DMS53 treated with DMSO at 0.1 percent for 48 hours (cell line): Measurements from ENCODE around the gene TMEM91.
"Not testable (repeated sequence)": the region's sequence is repeated elsewhere in the genome, so short reads cannot be mapped to it uniquely, and the experiment has no call there.

ENCODE experiments used
- DNase-seq: peaks from one replicate; lab custom pipeline; 2025; ENCODE audit not compliant: unreplicated experiment; lab: John Stamatoyannopoulos, UW

Gene TMEM91

DNA sequence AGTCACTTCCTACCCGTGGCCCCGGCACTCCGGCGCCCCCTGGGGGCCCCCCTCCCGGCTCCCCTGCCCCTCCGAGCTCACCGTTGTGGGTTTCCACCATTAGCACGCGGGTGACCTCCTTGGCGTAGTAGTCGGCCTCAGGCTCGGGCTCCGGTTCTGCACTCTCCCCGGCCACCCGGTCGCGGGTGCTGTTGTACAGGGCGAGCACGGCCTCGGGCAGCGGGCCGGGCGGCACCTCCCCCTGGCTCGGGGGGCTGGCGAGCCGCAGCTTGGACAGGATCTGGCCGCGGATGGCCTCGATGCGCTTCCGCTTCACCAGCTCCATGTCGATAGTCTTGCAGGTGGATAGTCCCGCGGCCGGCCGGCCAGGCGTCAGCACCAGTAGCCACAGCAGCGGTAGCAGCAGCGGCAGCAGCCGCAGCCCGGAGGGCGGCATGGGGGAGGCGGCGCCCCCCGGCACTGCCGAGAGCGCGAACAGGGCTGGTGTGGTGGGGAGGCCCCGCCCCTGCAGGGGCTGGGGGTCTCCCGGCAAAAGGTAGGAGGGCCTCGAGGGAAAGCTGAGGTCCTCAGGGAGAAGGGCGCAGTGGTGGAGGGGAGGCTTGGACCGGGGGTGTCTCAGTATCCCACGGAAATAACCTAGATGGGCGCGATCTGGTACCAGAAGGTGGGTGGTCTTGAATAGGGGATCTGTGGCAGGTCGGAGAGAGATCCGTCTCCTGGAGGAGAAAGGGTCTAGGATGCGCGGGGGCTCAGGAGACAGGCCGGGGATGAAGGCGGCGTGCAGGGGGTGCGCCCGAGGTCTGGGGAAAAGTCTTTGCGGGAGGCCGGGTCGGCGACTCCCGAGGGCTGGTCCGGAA, 23.5 kb upstream of the TMEM91 start:
- peak; percentile 56 for DNase-seq

DNA sequence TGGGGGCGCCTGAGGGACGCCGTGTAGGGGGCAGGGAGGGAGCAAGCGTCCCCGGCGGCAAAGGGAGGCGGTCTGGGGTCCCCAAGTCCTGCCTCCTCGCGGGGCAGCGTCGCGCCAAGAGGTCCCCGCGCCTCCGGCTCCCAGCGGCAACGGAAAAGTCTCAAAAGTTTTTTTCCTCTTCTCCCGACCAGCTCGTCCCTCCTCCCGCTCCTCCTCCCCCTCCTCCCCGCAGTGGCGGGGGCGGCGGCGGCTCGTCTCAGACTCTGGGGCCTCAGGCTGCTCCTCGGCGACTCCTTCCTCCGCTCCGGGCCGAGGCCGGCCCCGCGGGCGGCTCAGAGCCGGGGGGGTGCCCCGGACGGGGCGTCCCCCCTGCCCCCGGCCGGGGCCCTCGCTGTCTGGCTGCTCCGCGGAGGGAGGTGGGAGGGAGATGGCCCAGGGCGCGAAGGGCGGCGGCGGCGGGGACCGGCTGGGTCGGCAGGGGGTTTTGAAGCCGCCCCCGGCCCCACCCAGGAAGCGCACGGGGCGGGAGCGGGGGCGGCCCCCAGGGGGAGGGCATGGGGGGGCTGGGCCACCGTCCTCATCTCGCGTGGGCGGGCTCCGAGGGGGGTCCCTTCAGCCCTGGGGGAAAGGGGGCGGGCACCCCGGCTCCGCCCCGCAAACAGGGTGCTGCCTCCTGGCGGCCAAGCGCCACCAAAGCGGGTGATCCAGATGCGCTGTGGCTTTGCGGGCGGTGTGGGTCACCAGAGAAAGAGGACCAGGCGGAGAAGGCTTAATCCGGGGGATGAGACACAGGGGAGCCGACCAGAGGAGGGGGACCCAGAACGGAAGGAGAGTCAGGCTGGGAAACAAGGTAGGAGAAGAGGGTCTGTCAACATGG, 22.6 kb upstream of the TMEM91 start, which contains the start of gene TGFB1:
Gene TGFB1 (minus strand): TSS at position 457 of the 877 bp plus-strand sequence. CDS start 878 bp downstream, outside the sequence.
- DNase-seq = peak; percentile 55

DNA sequence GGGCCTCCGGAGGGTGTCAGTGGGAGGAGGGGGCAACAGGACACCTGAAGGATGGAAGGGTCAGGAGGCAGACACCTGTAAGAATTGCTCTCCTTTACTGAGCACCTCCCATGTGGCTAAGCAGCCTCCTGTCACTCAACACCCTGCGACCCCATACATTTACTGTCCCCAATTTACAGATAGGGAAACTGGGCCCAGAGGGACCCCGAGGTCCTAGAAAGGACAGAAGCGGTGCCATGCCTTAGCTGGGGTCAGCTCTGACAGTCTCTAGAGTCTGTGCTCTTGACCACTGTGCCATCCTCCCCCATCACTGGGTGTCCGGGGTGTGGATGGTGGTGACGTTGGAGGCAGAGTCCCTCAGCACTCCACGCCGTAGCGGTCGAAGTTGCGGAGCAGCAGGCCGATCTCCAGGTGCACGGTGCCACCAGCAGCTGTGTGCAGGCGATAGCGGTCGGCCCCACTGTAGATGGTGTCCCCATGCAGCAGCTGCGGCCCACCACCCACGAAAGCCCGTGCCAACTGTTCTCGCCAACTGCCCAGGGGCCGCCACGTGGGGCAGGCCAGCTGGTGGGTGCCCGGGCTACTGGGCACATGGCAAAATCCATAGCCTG, 21.9 kb upstream of the TMEM91 start:
- no peak for DNase-seq

DNA sequence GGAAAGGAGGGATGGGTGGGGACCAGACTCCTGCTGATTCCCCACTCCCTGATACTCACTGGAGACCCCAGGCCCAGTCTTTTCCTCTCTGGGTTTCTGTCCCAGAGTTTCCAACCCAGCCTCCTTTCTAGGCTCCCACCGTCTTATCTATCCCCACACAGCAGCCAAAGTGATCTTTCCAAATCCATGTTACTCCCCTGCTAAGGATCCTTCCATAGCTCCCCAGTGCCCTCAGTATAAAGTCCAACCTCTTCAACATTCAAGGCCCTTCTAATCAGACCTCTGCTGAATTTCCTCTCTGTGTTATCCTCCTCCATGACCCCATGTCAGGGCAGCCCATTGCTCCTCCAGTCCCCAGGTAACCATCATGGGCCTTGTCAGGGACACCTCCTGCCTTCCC, 21.3 kb upstream of the TMEM91 start:
- no peak for DNase-seq

DNA sequence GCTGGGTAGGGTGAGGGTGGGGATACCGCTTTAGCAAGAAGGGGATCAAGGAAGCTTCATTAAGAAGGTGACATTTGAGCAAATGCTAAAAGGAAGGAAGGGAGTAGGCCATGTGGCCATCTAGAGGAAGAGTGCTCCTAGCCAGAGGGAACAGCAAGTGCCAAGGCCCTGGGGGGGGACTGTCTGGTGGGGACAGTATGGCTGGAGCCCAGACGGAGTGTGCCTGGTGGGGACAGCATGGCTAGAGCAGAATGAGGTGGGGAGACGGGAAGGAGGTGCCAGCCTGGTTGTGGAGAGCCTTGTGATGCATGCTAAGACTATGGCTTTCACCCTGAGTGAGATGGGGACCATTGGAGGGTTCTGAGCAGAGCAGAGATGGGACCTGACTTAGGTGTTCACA, 20.5 kb upstream of the TMEM91 start:
- DNase-seq = no peak

DNA sequence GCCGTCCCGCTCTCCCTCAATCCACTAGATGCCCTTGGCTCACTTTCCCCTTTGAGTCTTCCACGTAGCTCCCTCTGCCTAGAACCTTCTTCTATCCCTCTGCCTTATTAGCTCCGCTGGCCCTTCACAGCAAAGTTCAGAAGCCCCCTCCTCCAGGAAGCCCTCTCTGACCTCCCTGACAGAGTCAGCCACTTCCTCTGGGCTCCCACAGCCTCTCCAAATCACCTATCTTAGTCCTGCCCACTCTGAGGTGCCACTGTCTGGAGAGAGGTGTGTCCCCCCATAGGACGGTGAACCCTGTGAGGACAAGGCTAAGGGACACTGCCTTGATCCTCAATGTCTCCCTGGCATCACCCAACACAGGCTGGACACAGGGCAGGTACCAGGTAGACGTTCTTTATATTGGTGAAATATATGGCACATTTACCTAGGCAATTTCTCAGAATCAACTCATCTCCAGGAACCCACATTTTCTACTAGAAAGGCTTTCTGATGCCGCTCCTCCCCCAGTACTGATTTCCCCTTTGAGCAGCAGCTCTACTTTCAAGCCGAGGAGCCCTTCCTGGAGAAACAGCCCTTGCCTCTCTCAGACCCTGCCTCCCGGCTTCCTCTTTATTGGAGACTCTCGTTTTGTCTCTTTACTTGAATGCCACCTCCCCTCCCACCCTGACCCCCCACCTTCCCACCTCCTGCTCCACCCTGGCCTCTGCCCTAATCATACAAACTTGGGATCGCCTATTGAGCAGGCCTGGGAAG, 19.2 kb upstream of the TMEM91 start:
- no peak for DNase-seq

DNA sequence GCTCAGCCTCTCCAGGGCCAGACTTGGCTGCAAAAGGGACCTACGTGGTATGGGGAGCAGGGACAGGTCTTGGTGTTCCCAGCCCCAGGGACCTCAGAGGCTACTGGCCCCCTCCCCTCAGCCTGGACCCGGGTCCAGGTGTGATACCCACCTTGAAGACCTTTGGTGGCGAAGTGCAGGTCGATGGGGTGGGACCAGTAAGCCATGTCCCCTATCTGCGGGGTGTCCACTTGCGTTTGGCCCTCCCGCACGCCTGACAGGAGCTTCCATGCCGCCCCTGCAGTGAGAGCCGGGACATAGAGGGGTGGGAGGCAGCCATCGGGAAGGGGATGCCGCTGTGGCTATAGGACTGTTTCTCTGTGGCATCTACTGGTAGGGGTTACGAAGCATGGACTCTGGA, 18.6 kb upstream of the TMEM91 start:
- DNase-seq = no peak

DNA sequence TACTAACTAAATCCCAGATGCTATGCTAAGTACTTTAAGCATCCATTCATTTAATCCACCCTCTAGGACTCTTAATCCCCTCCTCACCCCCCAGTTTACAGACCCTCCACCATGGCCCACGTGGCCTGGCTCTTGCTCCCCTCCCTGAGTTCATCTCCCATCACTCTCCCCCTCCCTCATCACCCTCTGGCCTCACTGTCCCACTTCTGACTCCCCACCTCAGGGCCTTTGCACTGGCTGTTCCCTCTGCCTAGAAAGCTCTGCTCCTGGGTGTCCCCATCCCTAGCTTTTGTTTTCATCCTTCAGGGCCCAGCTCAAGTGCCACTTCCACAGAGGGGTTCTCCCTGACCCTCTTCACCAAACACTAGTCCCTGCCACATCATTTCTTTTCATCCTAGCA, 16.6 kb upstream of the TMEM91 start:
- no peak for DNase-seq

DNA sequence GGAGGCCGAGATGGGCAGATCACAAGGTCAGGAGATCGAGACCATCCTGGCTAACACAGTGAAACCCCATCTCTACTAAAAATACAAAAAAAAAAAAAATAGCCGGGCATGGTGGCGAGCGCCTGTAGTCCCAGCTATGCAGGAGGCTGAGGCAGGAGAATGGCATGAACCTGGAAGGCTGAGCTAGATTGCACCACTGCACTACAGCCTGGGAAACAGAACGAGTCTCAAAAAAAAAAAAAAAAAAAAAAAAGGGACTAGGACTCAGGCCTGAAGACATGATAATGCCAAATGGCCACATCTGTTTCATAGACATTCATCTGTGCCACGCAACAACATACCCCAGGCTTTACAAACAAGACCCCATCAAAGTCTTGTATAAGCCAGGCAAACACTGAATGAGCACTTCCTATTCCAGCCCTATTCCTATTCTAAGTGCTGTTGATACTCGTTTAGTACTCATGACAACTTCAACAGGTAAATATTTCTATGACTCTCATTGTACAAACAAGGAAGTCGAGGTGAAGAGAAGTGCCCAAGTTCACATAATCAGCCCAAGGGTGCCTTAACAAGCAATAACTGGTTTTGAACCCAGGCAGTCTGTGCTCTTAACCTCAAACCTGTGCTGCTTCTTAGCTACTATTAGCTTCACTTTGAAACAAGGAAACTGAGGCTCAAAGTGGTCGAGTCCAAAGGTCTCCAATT, 14.0 kb upstream of the TMEM91 start:
- peak; percentile 90 for DNase-seq

DNA sequence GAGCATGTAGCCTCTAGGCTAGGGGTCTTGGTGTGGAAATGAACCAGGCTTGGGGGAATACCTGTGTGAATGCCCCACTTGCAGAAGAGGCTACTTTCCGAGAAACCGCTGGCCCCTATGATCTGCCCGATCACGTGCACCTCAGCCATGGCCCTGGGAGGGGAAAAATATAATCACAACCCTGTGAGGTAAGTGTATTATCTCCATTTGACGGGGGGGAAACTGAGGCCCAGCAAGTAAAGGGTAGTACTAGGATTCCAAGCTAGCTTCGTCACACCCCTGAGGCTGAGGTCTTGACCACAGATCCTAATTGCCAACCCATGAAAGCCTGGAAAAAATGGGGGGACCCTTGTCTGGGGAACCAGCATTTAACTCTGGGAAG, 13.0 kb upstream of the TMEM91 start:
- DNase-seq = no peak

DNA sequence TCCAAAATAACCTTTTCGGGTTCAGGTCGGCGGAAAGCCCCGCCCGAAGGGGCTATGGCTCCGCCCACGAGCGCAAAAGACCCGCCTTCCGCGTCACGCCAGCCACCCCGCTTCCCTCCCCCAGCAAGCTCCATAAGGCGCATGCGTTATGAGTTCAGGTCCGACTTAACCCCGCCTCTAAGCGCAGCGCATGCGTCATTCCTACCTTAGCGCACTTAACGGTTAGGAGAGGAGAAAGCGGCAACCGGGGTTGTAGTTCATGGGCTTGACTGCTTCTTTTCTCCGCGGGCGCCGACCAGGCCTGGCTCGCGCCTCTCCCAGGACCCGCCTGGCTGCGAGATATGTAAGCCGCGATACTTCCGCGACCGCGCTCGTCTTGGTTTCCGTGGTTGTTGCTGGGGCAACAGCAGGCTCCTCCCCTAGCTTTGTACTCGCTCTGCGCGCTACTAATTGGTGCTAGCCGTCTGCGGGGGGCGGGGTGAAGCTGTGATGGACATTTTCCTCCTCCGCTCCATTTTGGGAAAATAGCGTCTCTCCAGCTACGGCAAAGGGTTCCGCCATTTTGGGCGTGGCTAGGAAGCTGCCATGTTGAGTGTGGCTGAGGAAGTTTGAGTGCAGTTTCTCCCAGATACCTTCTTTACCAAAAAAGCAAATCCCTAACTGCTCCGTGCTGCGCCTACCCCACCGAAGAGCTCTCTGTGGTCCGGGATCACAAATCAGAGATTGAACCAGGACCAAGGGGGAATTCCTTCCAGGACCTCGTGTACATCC, 12.4 kb upstream of the TMEM91 start, which contains the start of gene B9D2:
Gene B9D2 (minus strand): TSS at position 397 of the 771 bp plus-strand sequence. CDS start 630 bp downstream, outside the sequence.
- DNase-seq = peak; percentile 99

DNA sequence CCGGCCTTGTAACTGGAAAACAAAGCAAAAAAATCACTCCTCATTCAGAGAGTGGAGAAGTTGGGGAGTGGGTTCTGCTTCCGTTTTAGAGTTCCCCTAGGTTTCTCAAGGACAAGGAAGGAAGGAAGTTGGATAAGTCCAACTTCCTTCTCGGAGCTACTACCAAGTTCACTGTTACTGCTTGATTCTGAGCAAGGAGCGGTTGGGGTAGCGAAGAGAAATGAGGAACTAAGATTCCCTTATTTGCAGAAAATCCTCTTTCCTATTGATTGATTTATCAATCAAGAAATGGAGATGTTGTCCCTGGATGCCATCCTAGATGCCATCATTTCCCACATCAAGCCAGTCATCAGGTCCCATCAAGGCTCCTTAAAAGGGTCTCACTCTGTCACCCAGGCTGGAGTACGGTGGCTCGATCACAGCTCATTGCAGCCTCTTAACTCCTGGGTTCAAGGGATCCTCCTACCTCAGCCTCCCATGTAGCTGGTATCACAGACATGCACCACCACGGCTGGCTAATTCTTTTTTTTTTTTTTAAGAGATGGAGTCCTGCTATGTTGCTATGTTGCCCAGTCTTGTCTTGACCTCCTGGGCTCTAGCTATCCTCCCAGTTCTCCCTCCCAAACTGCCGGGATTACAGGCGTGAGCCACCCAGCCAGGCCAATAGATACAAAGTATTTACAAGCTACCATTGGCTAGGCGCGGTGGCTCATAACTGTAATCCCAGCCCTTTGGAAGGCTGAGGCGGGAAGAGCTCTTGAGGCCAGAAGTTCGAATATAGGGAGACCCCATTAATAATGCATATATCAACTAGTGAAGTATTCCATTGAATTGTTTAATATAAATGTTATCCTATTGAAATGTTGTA, 11.6 kb upstream of the TMEM91 start:
- no peak for DNase-seq

DNA sequence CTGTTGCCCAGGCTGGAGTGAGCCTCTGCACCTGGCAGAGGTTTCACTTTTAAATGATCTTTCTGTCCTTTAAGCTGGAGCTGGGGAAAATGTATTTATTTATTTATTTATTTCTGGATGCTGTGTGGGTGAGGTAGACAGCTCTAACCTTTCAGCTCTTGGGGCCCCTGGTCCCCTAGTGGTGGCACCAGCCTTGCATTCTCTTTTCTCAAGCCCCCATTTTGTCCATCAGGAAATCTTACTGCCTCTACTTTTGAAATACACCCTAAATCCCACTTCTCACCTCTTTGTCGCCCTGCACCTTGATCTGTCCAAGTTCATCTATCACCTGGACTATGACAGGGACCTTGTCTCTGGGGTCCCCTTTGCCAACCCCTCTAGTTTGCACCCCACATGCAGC, 10.2 kb upstream of the TMEM91 start:
- no peak for DNase-seq

DNA sequence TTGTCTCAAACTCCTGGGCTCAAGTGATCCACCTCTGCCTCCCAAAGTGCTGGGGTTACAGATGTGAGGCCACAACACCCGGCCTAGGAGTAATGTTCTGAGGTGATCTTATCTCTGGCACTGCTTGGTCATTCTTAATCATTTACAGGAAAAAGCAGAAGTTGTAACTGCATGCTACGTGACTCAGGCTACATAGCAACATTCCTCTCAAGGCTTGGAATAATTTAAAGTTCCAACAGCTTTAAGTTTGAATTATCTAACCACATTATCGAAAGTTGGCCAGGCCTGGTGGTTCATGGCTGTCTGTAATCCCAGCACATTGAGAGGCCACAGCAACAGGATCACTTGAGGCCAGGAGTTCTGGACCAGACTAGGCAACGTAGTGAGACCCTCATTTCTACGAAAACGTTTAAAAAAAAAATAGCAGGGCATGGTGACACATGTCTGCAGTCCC, 8.5 kb upstream of the TMEM91 start:
- no peak for DNase-seq

DNA sequence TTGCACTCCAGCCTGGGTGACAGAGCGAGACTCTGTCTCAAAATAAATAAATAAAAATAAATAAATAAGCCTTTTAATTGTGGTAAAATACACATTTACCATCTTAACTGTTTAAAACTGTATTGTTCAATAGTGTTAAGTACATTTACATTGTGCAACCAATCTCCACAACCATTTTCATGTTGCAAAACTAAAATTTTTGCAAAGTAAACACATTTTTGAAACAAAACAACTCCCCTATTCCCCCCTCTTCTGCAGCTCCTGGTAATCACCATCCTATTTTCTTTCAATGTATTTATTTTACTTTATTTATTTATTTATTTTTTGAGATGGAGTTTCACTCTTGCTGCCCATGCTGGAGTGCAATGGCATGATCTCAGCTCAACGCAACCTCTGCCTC, 6.6 kb upstream of the TMEM91 start:
- no peak for DNase-seq

DNA sequence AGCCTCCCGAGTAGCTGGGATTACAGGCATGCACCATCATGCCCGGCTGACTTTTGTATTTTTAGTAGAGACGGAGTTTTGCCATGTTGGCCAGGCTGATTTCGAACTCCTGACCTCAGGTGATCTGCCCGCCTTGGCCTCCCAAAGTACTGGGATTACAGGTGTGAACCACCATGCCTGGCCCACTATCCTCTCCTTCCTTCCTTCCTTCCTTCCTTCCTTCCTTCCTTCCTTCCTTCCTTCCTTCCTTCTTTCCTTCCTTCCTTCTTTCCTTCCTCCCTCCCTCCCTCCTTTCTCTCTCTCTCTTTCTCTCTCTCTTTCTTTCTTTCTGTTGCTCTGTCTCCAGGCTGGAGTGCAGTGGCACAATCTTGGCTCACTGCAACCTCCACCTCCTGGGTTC, 5.2 kb upstream of the TMEM91 start:
- DNase-seq = not testable (repeated sequence)

DNA sequence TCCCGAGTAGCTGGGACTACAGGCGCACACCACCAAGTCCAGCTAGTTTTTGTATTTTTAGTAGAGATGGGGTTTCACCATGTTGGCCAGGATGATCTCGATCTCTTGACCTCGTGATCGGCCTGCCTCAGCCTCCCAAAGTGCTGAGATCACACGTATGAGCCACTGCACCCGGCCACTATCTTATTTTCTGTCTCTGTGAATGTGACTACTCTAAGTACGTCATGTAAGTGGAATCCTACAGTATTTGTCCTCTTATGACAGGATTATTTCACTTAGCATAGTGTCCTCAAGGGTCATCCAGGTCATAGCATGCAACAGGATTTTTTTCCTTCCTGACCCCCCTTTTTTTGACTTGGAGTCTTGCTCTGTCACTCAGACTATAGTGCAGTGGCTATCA, 4.8 kb upstream of the TMEM91 start:
- DNase-seq = no peak

DNA sequence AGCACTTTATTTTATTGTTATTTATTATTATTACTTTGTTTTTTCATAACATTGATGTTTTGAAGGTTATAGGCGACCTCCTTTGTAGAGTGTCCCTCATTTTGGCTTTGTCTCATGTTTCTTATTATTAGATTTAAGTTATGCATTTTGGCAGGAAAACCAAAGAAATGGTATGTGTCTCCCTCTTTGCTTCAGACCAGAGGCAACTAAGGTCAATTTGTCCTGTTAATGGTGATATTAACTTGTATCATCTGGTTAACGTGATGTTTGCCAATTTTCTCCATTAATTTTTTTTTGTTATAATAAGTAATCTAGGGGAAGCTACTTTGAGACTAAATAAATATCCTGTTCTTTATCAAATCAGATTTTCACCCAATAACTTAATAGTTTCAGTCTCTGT, 3.8 kb upstream of the TMEM91 start:
- no peak for DNase-seq
